NCI-H446 treated with DMSO at 0.1 percent for 48 hours (cell line): Measurements from ENCODE around the gene ICAM4.
"Not testable (repeated sequence)": the region's sequence is repeated elsewhere in the genome, so short reads cannot be mapped to it uniquely, and the experiment has no call there.

Experiments used
- DNase-seq: peaks from one replicate; lab custom pipeline; 2025; lab: John Stamatoyannopoulos, UW

ICAM4 gene

DNA sequence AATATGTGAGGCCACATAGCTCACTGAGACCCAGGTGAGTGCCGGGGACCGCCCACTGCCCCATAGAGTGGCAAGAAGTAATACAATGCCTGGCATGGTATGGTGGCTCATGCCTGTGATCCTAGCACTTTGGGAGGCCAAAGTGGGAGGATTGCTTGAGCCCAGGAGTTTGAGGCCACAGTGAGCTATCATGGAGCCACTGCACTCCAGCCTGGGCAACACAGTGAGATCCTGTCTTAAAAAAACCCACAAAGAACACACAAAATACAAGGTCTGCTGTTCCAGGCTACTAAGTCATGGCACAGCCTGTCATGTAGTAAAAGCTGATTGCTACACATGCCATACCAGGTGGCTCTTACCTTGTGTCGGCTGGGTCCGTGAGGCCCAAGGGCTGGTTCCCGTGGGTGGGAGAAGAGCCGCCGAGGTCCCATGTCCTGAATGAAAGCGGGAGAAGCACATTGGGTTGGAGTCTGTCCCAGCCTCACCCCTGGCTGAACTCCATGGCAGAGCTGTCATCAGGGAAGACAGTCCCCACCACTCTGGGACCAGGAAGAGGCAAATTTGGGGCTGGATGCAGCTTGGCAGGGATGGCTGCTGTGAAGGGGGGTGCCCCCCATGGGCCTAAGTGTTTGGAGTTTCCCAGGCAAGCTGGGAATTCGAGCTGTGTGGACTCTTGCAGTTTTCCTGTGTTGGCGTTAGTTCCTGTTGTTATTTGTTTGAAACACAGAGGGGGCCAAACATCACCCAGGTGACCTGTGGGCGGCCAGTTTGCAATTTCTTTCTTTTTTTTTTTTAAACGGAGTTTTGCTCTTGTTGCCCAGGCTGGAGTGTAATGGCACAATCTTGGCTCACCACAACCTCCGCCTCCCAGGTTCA is 32.3 kb downstream of the ICAM4 start:
- no peak for DNase-seq

GRCh38 chr19:10320602-10321416 is 34.1 kb downstream of the ICAM4 start:
- no peak for DNase-seq

GRCh38 chr19:10321417-10321797 is 34.7 kb downstream of the ICAM4 start:
- DNase-seq = no peak

DNA sequence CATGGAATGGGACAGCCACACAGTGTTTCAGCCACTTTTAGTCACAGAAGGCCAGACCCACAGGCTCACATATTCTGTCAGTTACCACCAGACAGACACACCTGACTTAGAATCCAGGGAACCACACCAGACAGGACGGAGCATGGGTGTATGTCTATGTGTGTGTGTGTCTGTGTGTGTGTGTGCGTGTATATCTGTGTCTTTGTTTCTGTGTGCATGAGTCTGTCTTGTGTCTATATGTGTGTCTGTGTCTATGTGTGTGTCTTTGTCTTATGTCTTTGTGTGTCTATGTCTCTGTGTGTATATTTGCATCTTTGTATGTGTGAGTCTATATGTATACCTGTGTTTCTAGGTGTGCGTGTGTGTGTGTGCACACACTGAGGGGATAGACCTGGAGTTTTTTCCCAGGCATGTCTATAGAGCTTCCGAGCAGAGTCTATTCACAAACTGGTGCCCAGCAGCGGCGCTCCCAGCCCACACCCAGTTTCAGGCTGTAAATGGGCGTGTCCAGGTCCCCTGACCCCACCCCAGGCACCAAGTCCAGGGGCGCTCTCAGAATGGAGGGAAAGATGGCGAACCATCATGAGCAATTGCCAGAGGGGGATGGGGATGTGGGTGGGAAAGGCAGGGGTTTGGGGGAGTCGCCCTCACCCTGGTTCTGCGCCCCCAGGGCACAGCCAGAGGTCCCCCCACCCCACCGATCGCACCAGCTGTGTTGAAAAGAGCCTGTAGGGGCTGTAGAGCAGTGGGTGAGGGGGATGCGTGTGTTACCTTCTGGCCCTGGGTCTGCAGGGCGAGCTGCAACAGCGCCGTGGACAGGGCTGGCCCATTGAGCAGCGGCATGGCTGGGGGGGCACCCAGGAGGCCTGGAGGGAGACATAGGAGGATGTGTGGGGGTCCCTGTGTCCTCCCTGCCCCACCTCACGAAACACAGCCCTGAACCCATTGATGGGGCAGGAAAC is 35.4 kb downstream of the ICAM4 start:
- no peak for DNase-seq

- no peak for DNase-seq
Measured at GRCh38 chr19:10325732-10326131, 39.0 kb downstream of the ICAM4 start.

DNA sequence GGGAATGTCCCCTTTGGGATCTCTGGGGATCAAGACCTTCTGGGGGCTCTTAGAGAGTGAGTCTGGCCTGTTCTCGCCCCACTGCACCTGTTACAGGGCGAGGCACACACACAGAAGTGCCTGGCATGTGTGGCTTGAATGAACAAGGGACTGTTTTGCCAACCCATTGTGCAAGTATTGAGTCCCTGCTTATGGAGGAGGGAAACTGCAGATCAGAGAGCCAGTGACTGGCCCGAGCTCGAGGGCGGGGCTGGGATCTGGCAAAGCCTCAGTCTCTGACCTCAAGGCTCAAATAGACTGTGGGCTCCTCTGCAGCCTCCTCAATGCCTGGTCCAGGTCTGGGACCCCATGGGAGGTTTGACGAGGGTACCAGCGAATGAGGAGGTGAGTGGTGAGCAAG is 41.0 kb downstream of the ICAM4 start:
- no peak for DNase-seq

GRCh38 chr19:10328558-10329429 is 42.0 kb downstream of the ICAM4 start:
- DNase-seq = no peak

GRCh38 chr19:10329555-10329954 is 42.8 kb downstream of the ICAM4 start:
- no peak for DNase-seq

GRCh38 chr19:10332158-10332964 is 45.6 kb downstream of the ICAM4 start:
- DNase-seq = no peak

DNA sequence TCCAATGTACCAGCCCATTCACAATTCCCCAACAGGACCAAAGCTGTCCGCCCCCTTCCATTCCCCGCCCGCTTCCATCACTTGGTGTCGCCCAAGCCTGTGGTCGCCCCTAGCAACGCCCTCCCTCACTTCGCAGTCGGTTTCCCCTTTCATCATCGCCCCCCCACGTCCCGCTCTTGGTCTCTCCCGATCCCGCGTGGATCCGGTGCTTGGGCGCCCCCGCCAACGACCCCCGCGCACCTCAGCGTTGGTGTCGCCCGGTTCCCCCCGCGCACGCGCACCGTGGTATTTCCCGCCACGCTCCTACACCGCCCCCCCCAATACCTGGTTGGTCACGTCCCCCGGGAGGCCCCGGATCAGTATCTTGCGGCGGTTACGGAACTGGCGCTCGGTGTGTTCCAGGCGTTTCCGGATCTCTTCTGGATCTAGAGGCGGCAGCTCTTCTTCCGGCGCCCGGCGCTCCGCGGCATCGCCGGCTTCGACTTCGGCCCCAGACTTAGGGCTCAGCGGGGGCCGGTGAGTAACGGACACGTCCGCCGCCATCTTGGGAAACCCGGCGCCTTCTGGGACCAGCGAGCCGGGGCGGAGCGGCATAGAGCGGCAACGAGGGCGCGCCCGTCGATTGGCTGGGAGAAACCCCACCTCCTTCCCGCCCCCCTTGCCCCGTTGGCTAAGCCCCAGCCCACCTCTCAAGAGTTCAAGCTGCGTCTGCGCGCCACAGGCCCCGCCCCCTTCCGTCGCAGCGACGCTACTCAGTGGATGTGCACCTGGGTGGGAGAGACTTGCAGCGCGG is 46.4 kb downstream of the ICAM4 start, which contains the start of gene RAVER1:
RAVER1 (minus strand) TSS at position 565 of the 793 bp plus-strand sequence; CDS start at position 543, 22 bp downstream.
- DNase-seq = peak; percentile 92

DNA sequence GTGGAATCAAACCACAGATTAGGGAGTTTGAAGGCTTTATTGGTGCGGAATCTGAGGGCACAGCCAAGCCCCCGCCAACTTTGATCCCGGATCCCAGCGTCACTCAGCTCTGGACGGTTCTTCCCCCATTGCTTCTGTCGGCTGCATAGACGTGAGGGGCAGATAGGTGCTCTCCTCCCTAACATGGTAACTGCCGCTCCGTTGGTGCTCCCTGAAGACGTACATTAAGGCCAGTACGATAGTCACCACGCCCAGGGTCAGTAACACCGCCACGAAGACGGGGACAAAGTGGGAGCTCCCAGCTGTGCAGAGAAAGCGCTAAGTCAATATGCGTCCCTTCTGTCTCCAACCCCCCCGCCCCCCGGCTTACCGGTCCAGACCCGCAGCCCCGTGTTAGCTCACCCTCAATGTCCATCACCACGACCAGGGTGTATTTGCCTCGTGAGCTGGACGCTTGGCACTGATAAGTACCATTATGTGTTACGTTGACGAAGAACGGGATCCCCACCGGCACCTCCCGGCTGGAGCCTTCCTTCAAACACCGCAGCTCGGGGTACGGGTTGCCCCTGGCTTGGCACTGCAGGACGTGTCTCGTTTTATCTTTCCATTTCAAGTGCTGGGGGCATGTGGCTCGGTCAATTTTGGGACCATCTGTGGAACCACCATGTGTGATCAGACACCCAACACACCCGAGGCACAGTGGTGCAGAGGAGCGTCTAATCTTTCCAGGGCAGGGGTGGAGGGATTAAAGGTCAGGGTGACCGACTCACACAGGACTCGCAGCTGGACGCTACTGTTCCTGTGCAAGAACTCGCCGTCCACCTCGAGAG is 47.2 kb downstream of the ICAM4 start:
- DNase-seq = no peak

GRCh38 chr19:10334588-10335351 is 48.0 kb downstream of the ICAM4 start:
- DNase-seq = peak; percentile 2

- DNase-seq = no peak
Measured at GRCh38 chr19:10335352-10335985, 48.7 kb downstream of the ICAM4 start.

DNA sequence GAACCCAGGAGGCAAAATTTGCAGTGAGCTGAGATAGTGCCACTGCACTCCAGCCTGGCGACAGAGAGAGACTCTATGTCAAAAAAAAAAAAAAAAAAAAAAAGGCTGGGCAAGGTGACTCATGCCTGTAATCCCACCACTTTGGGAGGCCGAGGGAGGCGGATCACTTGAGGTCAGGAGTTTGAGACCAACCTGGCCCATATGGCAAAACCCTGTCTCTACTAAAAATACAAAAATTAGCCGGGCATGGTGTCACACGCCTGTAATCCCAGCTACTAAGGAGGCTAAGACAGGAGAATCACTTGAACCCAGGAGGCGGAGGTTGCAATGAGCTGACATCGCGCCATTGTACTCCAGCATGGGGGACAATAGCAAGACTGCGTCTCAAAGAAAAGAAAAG is 50.0 kb downstream of the ICAM4 start:
- not testable (repeated sequence) for DNase-seq
